DOHH2 (cell line): Measurements from ENCODE around the gene NUDT16L1.

Experiments
- H3F3A ChIP-seq: fragments of 200-600 bp; sonication (generic), shearing (Covaris generic); 2 replicates; pipeline ENCODE4 v1.6.0; 2016; ENCODE audit warnings: antibody characterized with exemption, mild to moderate bottlenecking; ENCODE audit not compliant: control insufficient read depth, insufficient read depth
- H3K27ac ChIP-seq: fragments of 200-600 bp; sonication (generic); 2 replicates; pipeline ENCODE4 v1.5.1; 2014; ENCODE audit warnings: low read depth, mild to moderate bottlenecking, low read length, moderate library complexity
- H3K27me3 ChIP-seq: fragments of 200-600 bp; sonication (generic); 2 replicates; pipeline ENCODE4 v1.6.1; 2014; ENCODE audit warnings: mild to moderate bottlenecking, low read length, mixed read lengths; ENCODE audit not compliant: control insufficient read depth
- H3K36me3 ChIP-seq: fragments of 200-600 bp; sonication (generic); 2 replicates; pipeline ENCODE4 v1.6.1; 2014; ENCODE audit warnings: mild to moderate bottlenecking, low read length, moderate library complexity, mixed read lengths; ENCODE audit not compliant: control insufficient read depth
- H3K4me1 ChIP-seq: fragments of 200-600 bp; sonication (generic); 2 replicates; pipeline ENCODE4 v1.6.1; 2014; ENCODE audit warnings: mild to moderate bottlenecking, low read length, mixed read lengths; ENCODE audit not compliant: control insufficient read depth
- H3K4me2 ChIP-seq: fragments of 200-600 bp; sonication (generic); 2 replicates; pipeline ENCODE4 v1.6.0; 2014; ENCODE audit warnings: mild to moderate bottlenecking, low read length, moderate library complexity
- H3K4me3 ChIP-seq: fragments of 200-600 bp; sonication (generic); 2 replicates; pipeline ENCODE4 v1.5.1; 2014; ENCODE audit warnings: mild to moderate bottlenecking, low read length, mixed read lengths
- H3K79me2 ChIP-seq: fragments of 200-600 bp; sonication (generic); 2 replicates; pipeline ENCODE4 v1.6.1; 2014; ENCODE audit warnings: mild to moderate bottlenecking, low read length, mixed read lengths; ENCODE audit not compliant: control insufficient read depth
- H3K9me2 ChIP-seq: fragments of 200-600 bp; sonication (generic); replicated peaks from 2 replicates; pipeline ENCODE4 v1.6.1; 2014; ENCODE audit warnings: mild to moderate bottlenecking, low read length, mixed read lengths; ENCODE audit not compliant: control insufficient read depth
- H3K9me3 ChIP-seq: fragments of 200-600 bp; sonication (generic); 2 replicates; pipeline ENCODE4 v1.6.1; 2014; ENCODE audit warnings: antibody characterized with exemption, low read length, mixed read lengths; ENCODE audit not compliant: control insufficient read depth, insufficient read depth
- H4K20me1 ChIP-seq: fragments of 200-600 bp; sonication (generic); 2 replicates; pipeline ENCODE4 v1.6.0; 2014; ENCODE audit warnings: low read depth, mild to moderate bottlenecking, antibody characterized with exemption, low read length, moderate library complexity; ENCODE audit not compliant: control insufficient read depth, insufficient read depth
- EZH2phosphoT487 ChIP-seq: fragments of 200-600 bp; sonication (generic); IDR thresholded peaks from 2 replicates; pipeline ENCODE4 v1.6.1; 2017; ENCODE audit warnings: borderline replicate concordance, mild to moderate bottlenecking, antibody characterized with exemption, low read length, moderate library complexity, mixed read lengths
- TF ChIP-seq, protein P1 (sequence below): fragments of 200-600 bp; sonication (generic); IDR thresholded peaks from one replicate; pipeline ENCODE4 v1.5.1; 2014; ENCODE audit warnings: antibody characterized with exemption, mild to moderate bottlenecking, low read depth, low read length; ENCODE audit not compliant: poor library complexity, severe bottlenecking

NUDT16L1 gene

DNA sequence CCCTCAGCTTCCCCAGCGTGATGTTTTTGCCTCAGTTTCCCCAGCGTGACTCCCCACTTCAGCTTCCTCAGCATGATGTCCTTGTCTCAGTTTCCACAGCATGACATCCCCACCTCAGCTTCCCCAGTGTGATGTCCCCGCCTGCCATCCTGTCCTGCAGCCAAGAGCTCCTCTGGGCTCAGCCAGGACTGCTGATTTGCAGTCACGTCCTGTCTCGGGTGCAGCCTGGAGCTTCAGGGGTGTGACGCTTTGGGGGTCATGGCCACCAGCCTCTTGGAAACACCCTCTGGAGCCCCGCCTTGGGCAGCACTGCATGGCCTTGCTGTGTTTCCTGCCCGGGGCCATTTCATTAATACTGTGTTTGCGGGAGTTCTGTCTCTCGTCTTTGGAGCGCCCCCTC is 16.5 kb upstream of the NUDT16L1 start:
- Histone ChIP-seq H3K79me2 (no peaks in the 10 kb centered on the region), H3K9me2 (no peaks in the 10 kb centered on the region), H4K20me1 (no peaks in the 10 kb centered on the region), H3K27me3 (no peaks in the 10 kb centered on the region), H3K4me3 (no peak overlapping the region), H3F3A (no peaks in the 10 kb centered on the region), H3K4me2 (no peak overlapping the region), H3K27ac (no peak overlapping the region), H3K4me1 (no peaks in the 10 kb centered on the region), H3K9me3 (no peaks in the 10 kb centered on the region), H3K36me3 (no peaks in the 10 kb centered on the region; the same call in 1 of the 2 replicates)
- TF ChIP-seq, protein P1, sequence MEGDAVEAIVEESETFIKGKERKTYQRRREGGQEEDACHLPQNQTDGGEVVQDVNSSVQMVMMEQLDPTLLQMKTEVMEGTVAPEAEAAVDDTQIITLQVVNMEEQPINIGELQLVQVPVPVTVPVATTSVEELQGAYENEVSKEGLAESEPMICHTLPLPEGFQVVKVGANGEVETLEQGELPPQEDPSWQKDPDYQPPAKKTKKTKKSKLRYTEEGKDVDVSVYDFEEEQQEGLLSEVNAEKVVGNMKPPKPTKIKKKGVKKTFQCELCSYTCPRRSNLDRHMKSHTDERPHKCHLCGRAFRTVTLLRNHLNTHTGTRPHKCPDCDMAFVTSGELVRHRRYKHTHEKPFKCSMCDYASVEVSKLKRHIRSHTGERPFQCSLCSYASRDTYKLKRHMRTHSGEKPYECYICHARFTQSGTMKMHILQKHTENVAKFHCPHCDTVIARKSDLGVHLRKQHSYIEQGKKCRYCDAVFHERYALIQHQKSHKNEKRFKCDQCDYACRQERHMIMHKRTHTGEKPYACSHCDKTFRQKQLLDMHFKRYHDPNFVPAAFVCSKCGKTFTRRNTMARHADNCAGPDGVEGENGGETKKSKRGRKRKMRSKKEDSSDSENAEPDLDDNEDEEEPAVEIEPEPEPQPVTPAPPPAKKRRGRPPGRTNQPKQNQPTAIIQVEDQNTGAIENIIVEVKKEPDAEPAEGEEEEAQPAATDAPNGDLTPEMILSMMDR = no peak

DNA sequence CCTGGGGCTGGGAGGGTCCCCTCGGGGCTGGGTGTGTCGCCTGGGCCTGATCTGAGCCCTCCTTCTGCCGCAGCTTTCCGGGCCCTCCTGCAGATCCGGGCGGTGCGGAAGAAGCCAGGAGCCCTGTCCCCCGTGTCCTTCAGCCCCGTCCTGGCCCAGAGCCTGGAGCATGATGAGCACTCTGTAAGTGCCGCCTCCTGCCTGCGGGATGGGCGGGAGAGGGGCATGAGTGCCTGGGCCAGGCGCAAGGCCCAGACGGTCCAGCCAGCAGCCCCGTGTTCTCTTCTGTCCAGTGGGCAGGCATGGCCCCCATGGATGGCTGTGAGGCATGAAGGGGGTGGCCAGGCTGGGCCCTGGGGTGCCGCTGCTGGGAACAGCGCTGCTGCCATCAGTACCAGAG is 16.0 kb upstream of the NUDT16L1 start:
- no peaks in the 10 kb centered on the region for H3K9me3 ChIP-seq

DNA sequence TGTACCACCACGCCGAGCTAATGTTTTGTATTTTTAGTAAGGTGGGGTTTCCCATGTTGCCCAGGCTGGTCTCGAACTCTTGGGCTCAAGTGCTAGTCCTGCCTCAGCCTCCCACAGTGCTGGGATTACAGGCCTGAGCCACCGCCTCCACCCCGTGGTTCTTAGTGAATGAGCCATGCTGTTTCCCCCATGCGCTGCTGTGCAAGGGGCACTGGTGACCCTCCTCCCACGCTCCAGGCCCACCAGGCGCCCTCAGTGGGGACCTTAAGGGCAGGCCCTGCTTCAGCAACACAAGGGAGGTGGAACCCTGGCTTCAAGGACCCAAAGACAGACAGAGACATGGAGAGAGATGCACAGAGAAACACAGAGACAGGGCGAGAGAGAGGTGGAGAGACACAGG is 15.4 kb upstream of the NUDT16L1 start:
- TF ChIP-seq, protein P1 = no peak
- no peak for TF ChIP-seq EZH2phosphoT487
- H3K27ac ChIP-seq = no peak overlapping the region

More for the DNA sequence above, 16.0 kb upstream of the NUDT16L1 start:
- Histone ChIP-seq H4K20me1 (no peaks in the 10 kb centered on the region), H3K79me2 (no peaks in the 10 kb centered on the region), H3K4me1 (no peaks in the 10 kb centered on the region), H3K9me2 (no peaks in the 10 kb centered on the region), H3K27ac (no peak overlapping the region), H3K36me3 (no peaks in the 10 kb centered on the region; the same call in 1 of the 2 replicates), H3K4me3 (no peak overlapping the region), H3K27me3 (no peaks in the 10 kb centered on the region), H3K4me2 (no peak overlapping the region), H3F3A (no peaks in the 10 kb centered on the region)
- TF ChIP-seq, protein P1 = no peak
- TF ChIP-seq EZH2phosphoT487 = no peak

DNA sequence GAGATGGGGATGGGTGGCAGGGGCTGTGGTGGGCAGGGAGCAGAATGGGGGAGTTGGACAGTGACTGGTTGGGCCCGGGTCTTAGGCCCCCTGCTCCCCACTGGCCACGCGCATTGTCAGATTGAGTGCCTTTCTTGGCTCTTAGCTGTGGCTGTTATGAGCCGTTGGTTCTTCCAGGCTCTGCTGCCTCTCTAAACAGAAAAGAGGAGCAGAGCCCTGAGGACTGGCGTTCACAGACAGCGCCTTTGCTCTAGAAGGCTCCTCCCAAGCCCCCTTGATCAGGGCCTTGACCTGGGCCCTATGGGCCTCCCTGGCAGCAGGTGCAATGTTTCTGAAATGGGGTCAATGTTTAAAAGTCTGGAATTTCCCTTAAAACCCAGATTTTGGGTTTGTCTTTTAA is 14.8 kb upstream of the NUDT16L1 start:
- no peaks in the 10 kb centered on the region for H3K4me1 ChIP-seq
- H3K27ac ChIP-seq = no peak overlapping the region
- no peaks in the 10 kb centered on the region for H3K79me2 ChIP-seq
- no peaks in the 10 kb centered on the region for H3K9me3 ChIP-seq
- no peaks in the 10 kb centered on the region; the same call in 1 of the 2 replicates for H3K36me3 ChIP-seq
- TF ChIP-seq, protein P1 = no peak
- no peak for TF ChIP-seq EZH2phosphoT487
- H4K20me1 ChIP-seq = no peaks in the 10 kb centered on the region
- no peak overlapping the region for H3K4me3 ChIP-seq
- H3K4me2 ChIP-seq = no peak overlapping the region
- no peaks in the 10 kb centered on the region for H3K27me3 ChIP-seq
- no peaks in the 10 kb centered on the region for H3F3A ChIP-seq
- no peaks in the 10 kb centered on the region for H3K9me2 ChIP-seq

More for the DNA sequence above, 15.4 kb upstream of the NUDT16L1 start:
- Histone ChIP-seq H3K4me1 (no peaks in the 10 kb centered on the region), H3K9me3 (no peaks in the 10 kb centered on the region), H3K79me2 (no peaks in the 10 kb centered on the region), H3K9me2 (no peaks in the 10 kb centered on the region), H3K4me2 (no peak overlapping the region), H3K27me3 (no peaks in the 10 kb centered on the region), H3K4me3 (no peak overlapping the region), H3F3A (no peaks in the 10 kb centered on the region), H3K36me3 (no peaks in the 10 kb centered on the region; the same call in 1 of the 2 replicates), H4K20me1 (no peaks in the 10 kb centered on the region)
